SK-N-SH treated with all-trans-retinoic acid at 6 μM for 48 hours (cell line): ENCODE data around the gene GPRC5A.

Experiments used
- CSDC2 ChIP-seq: fragments of 250-450 bp; sonication (Bioruptor Pico); IDR thresholded peaks from 2 replicates; pipeline ENCODE4 v1.5.0; 2020; ENCODE audit warnings: mild to moderate bottlenecking, moderate library complexity
- ESRRG ChIP-seq: fragments of 250-450 bp; sonication (Bioruptor Pico); IDR thresholded peaks from 2 replicates; pipeline ENCODE4 v1.6.1; 2021; ENCODE audit warnings: mild to moderate bottlenecking
- OSR1 ChIP-seq: fragments of 250-450 bp; sonication (Bioruptor Pico); IDR thresholded peaks from 2 replicates; pipeline ENCODE4 v1.8.0; 2022; ENCODE audit warnings: moderate library complexity, mild to moderate bottlenecking, inconsistent platforms
- ZFP30 ChIP-seq: fragments of 450-650 bp; formaldehyde crosslinking; IDR thresholded peaks from 2 replicates; pipeline ENCODE4 v1.5.0; 2022; ENCODE audit warnings: mild to moderate bottlenecking, moderate library complexity

- TF ChIP-seq ESRRG (CRISPR knock-in tag) (no peak), OSR1 (CRISPR knock-in tag) (no peak), ZFP30 (no peak), CSDC2 (CRISPR knock-in tag) (no peak)
Observed at GRCh38 chr12:12893438-12893837, 2.1 kb downstream of the GPRC5A start.
